Mesenchymal stem cell (in vitro differentiated cells and primary cell): ENCODE measurements around the gene HDAC11.

Source experiments
- DNase-seq: peaks from one replicate; pipeline ENCODE4 v3.0.0-alpha.2; 2013
- H2AFZ ChIP-seq: one replicate; pipeline ENCODE4 v1.6.1; 2013; ENCODE audit warnings: low read depth, mild to moderate bottlenecking, control low read depth, inconsistent platforms, low read length, moderate library complexity
- H2AK5ac ChIP-seq: 2 replicates; pipeline ENCODE4 v1.6.1; 2013; ENCODE audit warnings: low read length, moderate library complexity, mild to moderate bottlenecking, inconsistent platforms; ENCODE audit not compliant: severe bottlenecking
- H2BK120ac ChIP-seq: one replicate; pipeline ENCODE4 v1.6.1; 2013; ENCODE audit warnings: low read depth, mild to moderate bottlenecking, inconsistent platforms, low read length, moderate library complexity
- H2BK12ac ChIP-seq, 2 experiments: one replicate each; pipeline ENCODE4 v1.6.1; 2013; ENCODE audit warnings: inconsistent platforms in 2 of 2, low read length in 2 of 2, mild to moderate bottlenecking in 2 of 2, moderate library complexity in 2 of 2, control low read depth in 1 of 2
- H2BK15ac ChIP-seq: one replicate; pipeline ENCODE4 v1.6.1; 2013; ENCODE audit warnings: mild to moderate bottlenecking, low read depth, inconsistent platforms; ENCODE audit not compliant: poor library complexity, severe bottlenecking
- H2BK5ac ChIP-seq: 2 replicates; pipeline ENCODE4 v1.6.1; 2013; ENCODE audit warnings: low read depth, mild to moderate bottlenecking, low read length, control low read depth, inconsistent platforms; ENCODE audit not compliant: poor library complexity, severe bottlenecking
- H3K14ac ChIP-seq, 2 experiments: one replicate each; pipeline ENCODE4 v1.6.1; 2013; ENCODE audit warnings: inconsistent platforms in 2 of 2, low read length in 2 of 2, control low read depth in 1 of 2, mild to moderate bottlenecking in 1 of 2, moderate library complexity in 1 of 2
- H3K18ac ChIP-seq, 2 experiments: one replicate each; pipeline ENCODE4 v1.6.1; 2013; ENCODE audit warnings: inconsistent platforms in 2 of 2, low read length in 2 of 2, control low read depth in 1 of 2, low read depth in 1 of 2, mild to moderate bottlenecking in 1 of 2
- H3K23ac ChIP-seq, 2 experiments: one replicate each; pipeline ENCODE4 v1.6.1; 2013; ENCODE audit warnings: inconsistent platforms in 2 of 2, low read length in 2 of 2, mild to moderate bottlenecking in 2 of 2, moderate library complexity in 2 of 2, control low read depth in 1 of 2
- H3K27ac ChIP-seq: 2 replicates; pipeline ENCODE4 v1.5.1; 2013; ENCODE audit warnings: mild to moderate bottlenecking, moderate library complexity, low read length, control low read depth, inconsistent platforms; ENCODE audit not compliant: poor library complexity, severe bottlenecking
- H3K27me3 ChIP-seq, 2 experiments: 2 replicates each; pipeline versions ENCODE4 v1.6.1 to v1.7.0; 2013; ENCODE audit warnings: low read length in 2 of 2, mild to moderate bottlenecking in 2 of 2, moderate library complexity in 2 of 2, control low read depth in 1 of 2, inconsistent platforms in 1 of 2; ENCODE audit not compliant: control insufficient read depth in 1 of 2, insufficient read depth in 1 of 2
- H3K36me3 ChIP-seq, 2 experiments: 2 replicates each; pipeline versions ENCODE4 v1.6.1 to v1.7.0; 2013; ENCODE audit warnings: low read length in 2 of 2, control low read depth in 1 of 2, inconsistent platforms in 1 of 2, low read depth in 1 of 2, mild to moderate bottlenecking in 1 of 2; ENCODE audit not compliant: insufficient read depth in 2 of 2, control insufficient read depth in 1 of 2
- H3K4ac ChIP-seq, 2 experiments: one replicate each; pipeline ENCODE4 v1.6.1; 2013; ENCODE audit warnings: inconsistent platforms in 2 of 2, low read length in 2 of 2, mild to moderate bottlenecking in 2 of 2, moderate library complexity in 2 of 2, control low read depth in 1 of 2, low read depth in 1 of 2
- H3K4me1 ChIP-seq: 2 replicates; pipeline ENCODE4 v1.6.1; 2013; ENCODE audit warnings: low read depth, low read length, control low read depth; ENCODE audit not compliant: control insufficient read depth, insufficient read depth
- H3K4me2 ChIP-seq: 2 replicates; pipeline ENCODE4 v1.6.1; 2013; ENCODE audit warnings: low read length, mild to moderate bottlenecking, inconsistent platforms; ENCODE audit not compliant: poor library complexity, severe bottlenecking
- H3K4me3 ChIP-seq, 2 experiments: 2 replicates each; pipeline versions ENCODE4 v1.5.1 to v1.7.0; 2013; ENCODE audit warnings: low read length in 2 of 2, mild to moderate bottlenecking in 2 of 2, control low read depth in 1 of 2, low read depth in 1 of 2; ENCODE audit not compliant: insufficient read depth in 1 of 2
- H3K79me1 ChIP-seq: replicated peaks from 2 replicates; pipeline ENCODE4 v1.6.1; 2013; ENCODE audit warnings: mild to moderate bottlenecking, control low read depth, low read length, inconsistent platforms; ENCODE audit not compliant: poor library complexity, severe bottlenecking
- H3K9ac ChIP-seq: 2 replicates; pipeline ENCODE4 v1.7.0; 2013; ENCODE audit warnings: mild to moderate bottlenecking, low read length, moderate library complexity
- H3K9me3 ChIP-seq: 2 replicates; pipeline ENCODE4 v1.7.0; 2013; ENCODE audit warnings: mild to moderate bottlenecking, low read length; ENCODE audit not compliant: control insufficient read depth
- H4K8ac ChIP-seq: one replicate; pipeline ENCODE4 v1.6.1; 2013; ENCODE audit warnings: inconsistent platforms, mild to moderate bottlenecking, low read length, moderate library complexity
- H4K91ac ChIP-seq: one replicate; pipeline ENCODE4 v1.6.1; 2013; ENCODE audit warnings: mild to moderate bottlenecking, low read length, inconsistent platforms
- WGBS: methylation state at CpG from one replicate; pipeline ENCODE4 v1.1.7; 2013; ENCODE audit warnings: mixed read lengths; 5-methylcytosine and 5-hydroxymethylcytosine counted together

HDAC11 gene

GRCh38 chr3:13528217-13528867, 48.2 kb downstream of the HDAC11 start:
- Histone ChIP-seq H4K8ac (no peak overlapping the region), H3K14ac (no peak overlapping the region), H3K18ac (no peak overlapping the region), H3K27me3 (peaks cover 0 to 11% of the 10 kb centered on the region in 2 experiments), H3K4me3 (no peak overlapping the region), H3K36me3 (no peaks in the 10 kb centered on the region), H3K79me1 (no peaks in the 10 kb centered on the region), H4K91ac (no peak overlapping the region), H3K23ac (no peak overlapping the region), H3K27ac (no peak overlapping the region), H3K9me3 (no peaks in the 10 kb centered on the region), H2BK5ac (no peak overlapping the region), H3K9ac (no peak overlapping the region), H3K4me1 (peaks cover 10% of the 10 kb centered on the region), H3K4me2 (no peak overlapping the region), H3K4ac (no peak overlapping the region), H2AK5ac (no peak overlapping the region), H2BK12ac (no peak overlapping the region), H2AFZ (no peak overlapping the region), H2BK120ac (no peak overlapping the region), H2BK15ac (no peak overlapping the region)
- WGBS = 66% methylated on average over 8 of the region's 11 CpGs
- DNase-seq = peak; percentile 37

GRCh38 chr3:13529196-13530112, 49.3 kb downstream of the HDAC11 start:
- Histone ChIP-seq H2BK120ac (no peak overlapping the region), H3K27me3 (peaks cover 0 to 18% of the 10 kb centered on the region in 2 experiments), H2AK5ac (no peak overlapping the region)

GRCh38 chr3:13530241-13531009, 50.3 kb downstream of the HDAC11 start:
- Histone ChIP-seq H3K4me3 (no peak overlapping the region), H2AFZ (no peak overlapping the region), H3K4me1 (peaks cover 14% of the 10 kb centered on the region), H3K18ac (no peak overlapping the region), H2BK15ac (no peak overlapping the region), H2AK5ac (no peak overlapping the region), H3K36me3 (no peaks in the 10 kb centered on the region), H3K79me1 (no peaks in the 10 kb centered on the region), H2BK12ac (no peak overlapping the region), H3K4ac (no peak overlapping the region), H4K8ac (no peak overlapping the region), H3K27ac (no peak overlapping the region), H3K23ac (no peak overlapping the region), H3K9ac (peak overlapping the region; percentile 52), H3K14ac (no peak overlapping the region), H3K9me3 (no peaks in the 10 kb centered on the region), H3K27me3 (peaks cover 0 to 18% of the 10 kb centered on the region in 2 experiments), H4K91ac (no peak overlapping the region), H2BK120ac (no peak overlapping the region), H3K4me2 (no peak overlapping the region), H2BK5ac (no peak overlapping the region)
- no peak for DNase-seq
- WGBS = 85% methylated on average over 10 of the region's 12 CpGs

More at GRCh38 chr3:13529196-13530112, 49.3 kb downstream of the HDAC11 start:
- no peak overlapping the region for H3K4ac ChIP-seq
- H2BK5ac ChIP-seq = no peak overlapping the region
- no peak overlapping the region for H4K8ac ChIP-seq
- no peaks in the 10 kb centered on the region for H3K36me3 ChIP-seq
- H2AFZ ChIP-seq = no peak overlapping the region
- H3K79me1 ChIP-seq = no peaks in the 10 kb centered on the region
- H3K4me2 ChIP-seq = no peak overlapping the region
- peak overlapping the region; percentile 52 for H3K9ac ChIP-seq
- H3K4me1 ChIP-seq = peaks cover 12% of the 10 kb centered on the region
- H3K23ac ChIP-seq = no peak overlapping the region
- WGBS = 68% methylated on average over 5 of the region's 5 CpGs
- no peaks in the 10 kb centered on the region for H3K9me3 ChIP-seq
- no peak overlapping the region for H2BK15ac ChIP-seq
- no peak overlapping the region for H2BK12ac ChIP-seq
- no peak overlapping the region for H4K91ac ChIP-seq
- no peak overlapping the region for H3K4me3 ChIP-seq
- H3K18ac ChIP-seq = no peak overlapping the region
- no peak for DNase-seq
- no peak overlapping the region for H3K14ac ChIP-seq
- no peak overlapping the region for H3K27ac ChIP-seq

- Histone ChIP-seq H3K4me3 (no peak overlapping the region), H3K18ac (no peak overlapping the region), H3K14ac (no peak overlapping the region), H3K27ac (no peak overlapping the region), H2BK15ac (no peak overlapping the region), H3K4ac (no peak overlapping the region), H4K91ac (no peak overlapping the region), H3K4me2 (no peak overlapping the region), H3K27me3 (peaks cover 0 to 18% of the 10 kb centered on the region in 2 experiments), H2BK120ac (no peak overlapping the region), H4K8ac (no peak overlapping the region), H2BK5ac (no peak overlapping the region), H2AK5ac (no peak overlapping the region), H3K4me1 (peaks cover 17% of the 10 kb centered on the region), H2BK12ac (no peak overlapping the region), H3K9me3 (no peaks in the 10 kb centered on the region), H3K9ac (peak overlapping the region; percentile 27), H2AFZ (no peak overlapping the region), H3K79me1 (no peaks in the 10 kb centered on the region), H3K36me3 (no peaks in the 10 kb centered on the region), H3K23ac (no peak overlapping the region)
- DNase-seq = no peak
- WGBS = 67% methylated on average over 4 of the region's 9 CpGs
Observed at GRCh38 chr3:13532085-13532484, 52.0 kb downstream of the HDAC11 start.
